Sigmoid colon (tissue), 7 donors: ENCODE measurements around the gene CCDC93. TPM values are rescaled to one million over a fixed set of nuclear protein-coding genes. Genes with fewer than 3 reads are reported as not detected.
"Not testable (repeated sequence)": the region's sequence is repeated elsewhere in the genome, so short reads cannot be mapped to it uniquely, and the experiment has no call there.

Experiments
- DNase-seq: peaks from one replicate; pipeline ENCODE4 v3.0.0-alpha.2; 2019
- H3K27ac ChIP-seq, 4 donors: fragments of 200-600 bp; sonication (generic); one replicate each; pipeline ENCODE4 v1.5.1; 2016 to 2019; ENCODE audit warnings: mild to moderate bottlenecking in 1 of 4
- H3K27me3 ChIP-seq, 3 donors: fragments of 200-600 bp; sonication (generic); one replicate each; pipeline ENCODE4 v1.5.1; 2019; ENCODE audit warnings: mild to moderate bottlenecking in 1 of 3
- H3K36me3 ChIP-seq, 4 donors: fragments of 200-600 bp; sonication (generic); one replicate each; pipeline ENCODE4 v1.5.1; 2016 to 2019
- H3K4me1 ChIP-seq, 4 donors: fragments of 200-600 bp; sonication (generic); one replicate each; pipeline ENCODE4 v1.5.1; 2017 to 2019
- H3K4me3 ChIP-seq, 4 donors: fragments of 200-600 bp; sonication (generic); one replicate each; pipeline ENCODE4 v1.5.1; 2017 to 2019; ENCODE audit warnings: mild to moderate bottlenecking in 2 of 4, moderate library complexity in 1 of 4
- H3K9me3 ChIP-seq, 4 donors: fragments of 200-600 bp in 3 of 4; sonication (generic) in 3 of 4; one replicate each; pipeline versions ENCODE4 v1.5.1 to v1.6.1; 2013 to 2019
- CTCF ChIP-seq, 4 experiments: fragments of 450-650 bp in 3 of 4; fragments of 200-600 bp in 1 of 4; IDR thresholded peaks; one replicate each; pipeline ENCODE4 v1.5.1; 2016 to 2019; ENCODE audit warnings: antibody characterized with exemption in 4 of 4, mild to moderate bottlenecking in 3 of 4, moderate library complexity in 2 of 4
- EP300 ChIP-seq, 4 donors: sonication (generic); formaldehyde crosslinking; IDR thresholded peaks; one replicate each; pipeline ENCODE4 v1.6.1; 2017; ENCODE audit warnings: antibody characterized with exemption in 4 of 4
- POLR2A ChIP-seq, 2 donors: fragments of 450-650 bp; IDR thresholded peaks; one replicate each; pipeline ENCODE4 v1.6.1; 2016; ENCODE audit warnings: antibody characterized with exemption in 2 of 2, mild to moderate bottlenecking in 2 of 2, moderate library complexity in 2 of 2
- POLR2AphosphoS5 ChIP-seq, 4 donors: sonication (generic); formaldehyde crosslinking; IDR thresholded peaks; one replicate each; pipeline ENCODE4 v1.6.1; 2017; ENCODE audit warnings: antibody characterized with exemption in 4 of 4
- WGBS, 2 donors: extraction: QIAGEN DNeasy Blood & Tissue Kit; methylation state at CpG; one replicate each; pipeline ENCODE4 v1.1.7; 2013; 5-methylcytosine and 5-hydroxymethylcytosine counted together
- intact Hi-C: fragments of 100-400 bp; cut with DNase I; formaldehyde crosslinking; loops from one replicate; pipeline ENCODE4 v1.15.1; 2023
- polyA plus RNA-seq, 3 donors: library from polyadenylated mRNA; stranded (reverse); fragments of 200-250 nt; gene quantifications; one replicate each; pipeline ENCODE4 v1.2.3, GENCODE V29; 2013
- total RNA-seq, 4 donors: library from RNA; depleted of rRNA; stranded (reverse); fragments of >200 nt; gene quantifications; one replicate each; pipeline ENCODE4 v1.1.0, GENCODE V29; 2016
- donor health status: healthy with polysubstance abuse.
- donor health status: Bipolar disorder and iron deficiency.
- donor health status: healthy.

CCDC93 gene
- total and polyA plus RNA-seq, 7 donors: 4.2 to 25.5 (median 12.5) TPM

- H3K27ac ChIP-seq: no peak overlapping the region
- no peak overlapping the region for H3K4me3 ChIP-seq
- no peaks in the 10 kb centered on the region for H3K9me3 ChIP-seq
- intact Hi-C loops: no loop called here
- WGBS, 2 donors: 92 to 94% methylated on average over 4 of the region's 4 CpGs
- H3K4me1 ChIP-seq: no peaks in the 10 kb centered on the region
- no peak for DNase-seq
- no peaks in the 10 kb centered on the region for H3K27me3 ChIP-seq
- H3K36me3 ChIP-seq: peaks cover 23 to 70% (median 56%) of the 10 kb centered on the region in 4 donors
- TF ChIP-seq POLR2A (IDR thresholded peaks at IDR 0.05) (no peak), EP300 (IDR thresholded peaks at IDR 0.05) (no peak), POLR2AphosphoS5 (IDR thresholded peaks at IDR 0.05) (no peak), CTCF (IDR thresholded peaks at IDR 0.05) (no peak)
Measured at GRCh38 chr2:117930775-117931174, 83.1 kb downstream of the CCDC93 start.

GRCh38 chr2:117923471-117923870 lies 90.4 kb downstream of the CCDC93 start:
- intact Hi-C loops, H3K9me3 ChIP-seq, H3K27me3 ChIP-seq, H3K4me1 ChIP-seq, H3K27ac ChIP-seq, H3K4me3 ChIP-seq, DNase-seq: not testable (repeated sequence)
- H3K36me3 ChIP-seq: peaks cover 18 to 52% (median 29%) of the 10 kb centered on the region in 4 donors
- 80 to 95% methylated on average over 9 of the region's 9 CpGs for WGBS, 2 donors

- no peaks in the 10 kb centered on the region for H3K9me3 ChIP-seq
- peaks cover 27 to 72% (median 40%) of the 10 kb centered on the region in 4 donors for H3K36me3 ChIP-seq
- H3K4me3 ChIP-seq: no peak overlapping the region
- intact Hi-C loops: no loop called here
- H3K4me1 ChIP-seq: no peaks in the 10 kb centered on the region
- DNase-seq: no peak
- no peak for TF ChIP-seq POLR2AphosphoS5 (IDR thresholded peaks at IDR 0.05)
- no peak for TF ChIP-seq CTCF (IDR thresholded peaks at IDR 0.05)
- TF ChIP-seq POLR2A (IDR thresholded peaks at IDR 0.05): no peak
- no peak for TF ChIP-seq EP300 (IDR thresholded peaks at IDR 0.05)
- no peak overlapping the region for H3K27ac ChIP-seq
- 91 to 94% methylated on average over 3 of the region's 3 CpGs for WGBS, 2 donors
- H3K27me3 ChIP-seq: no peaks in the 10 kb centered on the region
Measured at GRCh38 chr2:117921520-117921919, 92.3 kb downstream of the CCDC93 start.

- WGBS, 2 donors: 90 to 95% methylated on average over 7 of the region's 7 CpGs
- Histone ChIP-seq H3K9me3 (no peaks in the 10 kb centered on the region), H3K27ac (no peak overlapping the region), H3K27me3 (no peaks in the 10 kb centered on the region), H3K4me3 (no peak overlapping the region), H3K36me3 (peaks cover 30 to 85% (median 42%) of the 10 kb centered on the region in 4 donors), H3K4me1 (no peaks in the 10 kb centered on the region)
- DNase-seq: no peak
- intact Hi-C loops: no loop called here
- TF ChIP-seq POLR2AphosphoS5 (IDR thresholded peaks at IDR 0.05) (no peak), CTCF (IDR thresholded peaks at IDR 0.05) (no peak), POLR2A (IDR thresholded peaks at IDR 0.05) (no peak), EP300 (IDR thresholded peaks at IDR 0.05) (no peak)
Measured at GRCh38 chr2:117918608-117919007, 95.3 kb downstream of the CCDC93 start.

- intact Hi-C loops: no loop called here
- no peaks in the 10 kb centered on the region for H3K4me1 ChIP-seq
- no peak for DNase-seq
- H3K36me3 ChIP-seq: peaks cover 30 to 72% (median 39%) of the 10 kb centered on the region in 4 donors
- H3K27me3 ChIP-seq: no peaks in the 10 kb centered on the region
- H3K27ac ChIP-seq: no peak overlapping the region
- TF ChIP-seq POLR2A (IDR thresholded peaks at IDR 0.05): no peak
- no peak for TF ChIP-seq CTCF (IDR thresholded peaks at IDR 0.05)
- no peak for TF ChIP-seq EP300 (IDR thresholded peaks at IDR 0.05)
- TF ChIP-seq POLR2AphosphoS5 (IDR thresholded peaks at IDR 0.05): no peak
- no peak overlapping the region for H3K4me3 ChIP-seq
- 83 to 92% methylated on average over 19 of the region's 19 CpGs for WGBS, 2 donors
- H3K9me3 ChIP-seq: peaks cover 0 to 3% (median 0%) of the 10 kb centered on the region in 4 donors
Measured at GRCh38 chr2:117917223-117917917, 96.5 kb downstream of the CCDC93 start.
